Endothelial cell of umbilical vein (primary cell): ENCODE measurements around the gene NSA2. TPM values are rescaled to one million over a fixed set of nuclear protein-coding genes. Genes with fewer than 3 reads are reported as not detected.
A peak's percentile ranks its signal among the peaks of the same experiment; 100 is the strongest.

Source experiments
- BruUV-seq: library from RNA; stranded (reverse); fragments of 400-500 nt; replicated peaks from 2 replicates; lab custom pipeline; 2021; lab: Mats Ljungman, UMichigan
- CTCF ChIA-PET: fragments of 300-600, 350-600 bp; sonication (Branson Sonifier 250); formaldehyde crosslinking; loops from one replicate; lab custom pipeline; 2021; ENCODE audit warnings: antibody characterized with exemption, inconsistent platforms; lab: Charles Lee
- POLR2A ChIA-PET: fragments of 300-600, 350-600 bp; sonication (Branson Sonifier 250); formaldehyde crosslinking; loops from one replicate; lab custom pipeline; 2021; ENCODE audit warnings: antibody characterized with exemption, inconsistent platforms; lab: Charles Lee
- DNase-seq: peaks from one replicate; pipeline ENCODE4 v3.0.0-alpha.2; 2011; ENCODE audit warnings: low read depth, low spot score
- FAIRE-seq: peaks from 2 replicates; lab custom pipeline; 2011; peaks lifted over from hg19 to GRCh38; lab: Jason Lieb, UNC
- H2AFZ ChIP-seq: 2 replicates; pipeline ENCODE4 v1.6.0; 2012; ENCODE audit warnings: low read depth, low read length, control low read depth, inconsistent platforms
- H3K27ac ChIP-seq: 2 replicates; pipeline ENCODE4 v1.5.1; 2011; ENCODE audit warnings: low read depth, mild to moderate bottlenecking, control low read depth, low read length, moderate library complexity; ENCODE audit not compliant: insufficient read depth
- H3K27me3 ChIP-seq, 2 experiments: 2 replicates each; pipeline versions ENCODE4 v1.6.0 to v1.6.1; 2011; ENCODE audit warnings: low read length in 2 of 2, mixed read lengths in 1 of 2; ENCODE audit not compliant: control insufficient read depth in 2 of 2, insufficient read depth in 2 of 2
- H3K36me3 ChIP-seq, 2 experiments: 2 replicates in 1 of 2; 3 replicates in 1 of 2; pipeline ENCODE4 v1.5.1; 2011; ENCODE audit warnings: low read length in 2 of 2, mild to moderate bottlenecking in 1 of 2, moderate library complexity in 1 of 2; ENCODE audit not compliant: control insufficient read depth in 2 of 2, insufficient read depth in 2 of 2; ENCODE audit errors: extremely low read depth in 1 of 2
- H3K4me1 ChIP-seq: 3 replicates; pipeline ENCODE4 v1.5.1; 2011; ENCODE audit warnings: mild to moderate bottlenecking, low read length; ENCODE audit not compliant: control insufficient read depth, insufficient read depth; ENCODE audit errors: extremely low read depth
- H3K4me2 ChIP-seq: 2 replicates; pipeline ENCODE4 v1.6.1; 2011; ENCODE audit warnings: low read length, control low read depth, mixed read lengths; ENCODE audit not compliant: insufficient read depth
- H3K4me3 ChIP-seq, 3 experiments: fragments of 200-600 bp in 1 of 3; sonication (generic), shearing (Covaris generic) in 1 of 3; replicated peaks in 1 of 3; 2 replicates each; pipeline ENCODE4 v1.5.1; 2011 to 2016; ENCODE audit warnings: control low read depth in 3 of 3, low read length in 3 of 3, mild to moderate bottlenecking in 2 of 3, inconsistent platforms in 1 of 3, low read depth in 1 of 3, moderate library complexity in 1 of 3; ENCODE audit not compliant: insufficient read depth in 1 of 3
- H3K79me2 ChIP-seq: 2 replicates; pipeline ENCODE4 v1.6.0; 2012; ENCODE audit warnings: low read length, inconsistent platforms; ENCODE audit not compliant: control insufficient read depth, insufficient read depth
- H3K9ac ChIP-seq: replicated peaks from 2 replicates; pipeline ENCODE3; 2011; ENCODE audit warnings: low read length, control low read depth; ENCODE audit not compliant: insufficient read depth; ENCODE audit errors: extremely low read depth
- H3K9me1 ChIP-seq: replicated peaks from 3 replicates; pipeline ENCODE4 v1.6.0; 2011; ENCODE audit warnings: mild to moderate bottlenecking, low read length; ENCODE audit not compliant: control insufficient read depth, insufficient read depth; ENCODE audit errors: extremely low read depth
- H3K9me3 ChIP-seq: replicated peaks from 2 replicates; pipeline ENCODE4 v1.5.1; 2012; ENCODE audit warnings: low read length, inconsistent platforms; ENCODE audit not compliant: control insufficient read depth, insufficient read depth
- H4K20me1 ChIP-seq: replicated peaks from 2 replicates; pipeline ENCODE3; 2011; ENCODE audit warnings: mild to moderate bottlenecking, low read length; ENCODE audit not compliant: control insufficient read depth, insufficient read depth; ENCODE audit errors: extremely low read depth
- CTCF ChIP-seq, 2 donors: IDR thresholded peaks; 1 replicate in 1 of 2; 2 replicates in 1 of 2; pipeline ENCODE4 v1.5.1; 2011; ENCODE audit warnings: low read length in 2 of 2, mild to moderate bottlenecking in 2 of 2, moderate library complexity in 2 of 2, control low read depth in 1 of 2, inconsistent platforms in 1 of 2, low read depth in 1 of 2; ENCODE audit not compliant: insufficient read depth in 1 of 2; ENCODE audit errors: extremely low read depth in 1 of 2
- EZH2 ChIP-seq: IDR thresholded peaks from 2 replicates; pipeline ENCODE4 v1.6.1; 2012; ENCODE audit warnings: borderline replicate concordance, low read depth, mild to moderate bottlenecking, moderate library complexity, low read length, inconsistent platforms; ENCODE audit not compliant: severe bottlenecking
- FOS ChIP-seq: IDR thresholded peaks from 2 replicates; pipeline ENCODE4 v1.6.1; 2011; ENCODE audit warnings: mild to moderate bottlenecking, low read length, moderate library complexity, borderline replicate concordance; ENCODE audit not compliant: insufficient read depth
- GATA2 ChIP-seq: IDR thresholded peaks from 2 replicates; pipeline ENCODE4 v1.7.0; 2011; ENCODE audit warnings: low read depth, mild to moderate bottlenecking, moderate library complexity, mixed read lengths, low read length; ENCODE audit not compliant: insufficient read length, insufficient read depth
- JUN ChIP-seq: IDR thresholded peaks from 2 replicates; pipeline ENCODE4 v1.6.1; 2011; ENCODE audit warnings: borderline replicate concordance, low read depth; ENCODE audit not compliant: insufficient read length, insufficient read depth
- MYC ChIP-seq: IDR thresholded peaks from one replicate; pipeline ENCODE4 v1.6.1; 2011; ENCODE audit warnings: mild to moderate bottlenecking, low read depth, low read length
- POLR2A ChIP-seq: IDR thresholded peaks from 2 replicates; pipeline ENCODE4 v1.6.1; 2012; ENCODE audit warnings: low read depth, mild to moderate bottlenecking, control low read depth, low read length
- POLR2AphosphoS5 ChIP-seq: IDR thresholded peaks from 2 replicates; pipeline ENCODE4 v1.6.1; 2012; ENCODE audit warnings: low read depth, mild to moderate bottlenecking, control low read depth, low read length, moderate library complexity; ENCODE audit not compliant: insufficient read depth
- dilution Hi-C: fragments of 300-500 bp; cut with MboI; formaldehyde crosslinking; loops from one replicate; pipeline ENCODE4 v1.15.0; 2019; ENCODE audit warnings: low sequenced_read_pairs; ENCODE audit not compliant: extremely low pct_ligation_motif_present
- intact Hi-C: fragments of 100-400 bp; cut with micrococcal nuclease; formaldehyde crosslinking; loops from one replicate; pipeline ENCODE4 v1.10.0; 2022
- polyA plus RNA-seq, 4 experiments: library from polyadenylated mRNA; depleted of rRNA in 3 of 4; stranded (reverse) in 3 of 4; unstranded in 1 of 4; fragments of >200 nt; gene quantifications; 2 replicates each; pipeline versions ENCODE4 v1.2.1 to v1.2.3, GENCODE V29; 2011 to 2012; ENCODE audit warnings: missing spikeins in 1 of 4
- total RNA-seq: library from RNA; stranded (reverse); gene quantifications from 2 replicates; pipeline ENCODE4 v1.2.3, GENCODE V29; 2021
- TF ChIP-seq, protein P1 (sequence below): IDR thresholded peaks from 2 replicates; pipeline ENCODE4 v1.6.1; 2011; ENCODE audit not compliant: insufficient read depth, insufficient read length

Gene NSA2
- total and polyA plus RNA-seq, 2 donors (not counting 3 experiments of a cell fraction or from before 2014, with no cell fraction given), result 20.7 to 73.8 TPM

DNA sequence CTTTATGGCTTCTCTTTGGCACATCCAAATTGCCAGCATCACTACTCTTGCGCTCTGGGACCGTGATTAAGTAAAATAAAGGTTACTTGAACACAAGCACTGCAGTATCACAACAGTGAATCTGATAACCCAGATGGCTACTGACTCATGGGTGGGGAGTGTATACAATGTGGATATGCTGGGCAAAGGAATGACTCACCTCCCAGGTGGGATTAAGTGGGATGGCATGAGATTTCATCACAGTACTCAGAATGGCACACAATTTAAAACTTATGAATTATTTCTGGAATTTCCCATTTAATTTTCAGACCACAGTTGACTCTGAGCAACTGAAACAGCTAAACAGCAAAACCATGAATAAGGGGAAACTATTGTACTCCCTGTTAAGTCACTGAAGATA, 4.5 kb upstream of the NSA2 start:
- H2AFZ ChIP-seq, result no peak overlapping the region
- FAIRE-seq, result no peak
- dilution Hi-C loops (no loop called here), intact Hi-C loops (no loop called here)
- H3K9me3 ChIP-seq, result no peaks in the 10 kb centered on the region
- no peak overlapping the region for H3K27ac ChIP-seq
- TF ChIP-seq EZH2 (no peak), CTCF (IDR thresholded peaks at IDR 0.05; ENCODE audit: extremely low read depth in 1 of 2, insufficient read depth in 1 of 2, low read depth in 1 of 2, low read length in 2 of 2) (no peak), POLR2AphosphoS5 (no peak), MYC (no peak), POLR2A (no peak), GATA2 (peak; percentile 33), FOS (peak; percentile 31), JUN (peak; percentile 39)
- TF ChIP-seq, protein P1, sequence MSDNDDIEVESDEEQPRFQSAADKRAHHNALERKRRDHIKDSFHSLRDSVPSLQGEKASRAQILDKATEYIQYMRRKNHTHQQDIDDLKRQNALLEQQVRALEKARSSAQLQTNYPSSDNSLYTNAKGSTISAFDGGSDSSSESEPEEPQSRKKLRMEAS, result no peak
- H3K4me3 ChIP-seq, result no peak overlapping the region
- CTCF ChIA-PET, result no interaction called here
- H3K4me2 ChIP-seq, result no peak overlapping the region
- peaks cover 33% of the 10 kb centered on the region for H3K79me2 ChIP-seq
- H3K9me1 ChIP-seq, result no peaks in the 10 kb centered on the region
- H4K20me1 ChIP-seq, result peaks cover 2% of the 10 kb centered on the region
- peaks cover 10% of the 10 kb centered on the region for H3K4me1 ChIP-seq
- POLR2A ChIA-PET, result no interaction called here
- H3K27me3 ChIP-seq, result no peaks in the 10 kb centered on the region
- peaks cover 0 to 2% of the 10 kb centered on the region in 2 experiments for H3K36me3 ChIP-seq
- no TSS peak for BruUV-seq
- H3K9ac ChIP-seq, result no peak overlapping the region
- DNase-seq, result peak; percentile 33
